Measurements from ENCODE around the gene GAN.

- TF ChIP-seq CTCF (IDR thresholded peaks at IDR 0.05; ENCODE audit: low read depth, low read length) (no peak), EZH2phosphoT487 (IDR thresholded peaks at IDR 0.05; ENCODE audit: low read depth) (no peak)
Observed at GRCh38 chr16:81313701-81314602, 810 bp upstream of the GAN start.

Measured in OCI-LY3 (cell line).